ENCODE results near the gene AKAP1. TPM values are rescaled to one million over a fixed set of nuclear protein-coding genes. Genes with fewer than 3 reads are reported as not detected.

AKAP1 gene
- total and polyA plus RNA-seq, 9 donors, result 20.0 to 45.2 (median 30.4) TPM

DNA sequence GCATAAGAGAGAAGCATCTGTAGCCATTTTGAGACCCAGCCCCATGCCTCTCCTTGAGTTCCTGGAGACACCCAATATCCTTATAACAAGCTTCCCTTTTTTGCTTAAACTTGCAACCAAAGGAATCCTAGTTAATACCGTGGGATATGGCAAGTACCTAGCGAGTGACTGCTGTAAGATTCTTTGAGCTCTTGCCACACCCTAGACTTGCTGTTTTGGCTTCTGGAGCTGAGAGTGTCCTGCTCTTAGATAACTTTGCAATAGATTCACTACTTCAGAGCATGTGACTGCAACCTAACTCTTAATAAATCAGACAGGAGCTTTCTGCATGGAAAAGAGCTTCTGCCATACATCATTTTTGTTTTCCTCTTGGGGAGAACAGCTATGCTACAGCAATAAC, 58.3 kb downstream of the AKAP1 start:
- intact Hi-C loops (cut with DNase I), result no loop called here
- no peak for DNase-seq
- H3K36me3 ChIP-seq, result no peaks in the 10 kb centered on the region
- 54 to 77% (median 72%) methylated on average over 2 of the region's 2 CpGs for WGBS, 3 donors
- no peaks in the 10 kb centered on the region for H3K27me3 ChIP-seq
- H3K4me1 ChIP-seq (ENCODE audit: insufficient read depth), result no peaks in the 10 kb centered on the region
- no peak overlapping the region for H3K27ac ChIP-seq
- no peaks in the 10 kb centered on the region for H3K9me3 ChIP-seq
- TF ChIP-seq POLR2A (IDR thresholded peaks at IDR 0.05), result no peak
- TF ChIP-seq, protein P1, sequence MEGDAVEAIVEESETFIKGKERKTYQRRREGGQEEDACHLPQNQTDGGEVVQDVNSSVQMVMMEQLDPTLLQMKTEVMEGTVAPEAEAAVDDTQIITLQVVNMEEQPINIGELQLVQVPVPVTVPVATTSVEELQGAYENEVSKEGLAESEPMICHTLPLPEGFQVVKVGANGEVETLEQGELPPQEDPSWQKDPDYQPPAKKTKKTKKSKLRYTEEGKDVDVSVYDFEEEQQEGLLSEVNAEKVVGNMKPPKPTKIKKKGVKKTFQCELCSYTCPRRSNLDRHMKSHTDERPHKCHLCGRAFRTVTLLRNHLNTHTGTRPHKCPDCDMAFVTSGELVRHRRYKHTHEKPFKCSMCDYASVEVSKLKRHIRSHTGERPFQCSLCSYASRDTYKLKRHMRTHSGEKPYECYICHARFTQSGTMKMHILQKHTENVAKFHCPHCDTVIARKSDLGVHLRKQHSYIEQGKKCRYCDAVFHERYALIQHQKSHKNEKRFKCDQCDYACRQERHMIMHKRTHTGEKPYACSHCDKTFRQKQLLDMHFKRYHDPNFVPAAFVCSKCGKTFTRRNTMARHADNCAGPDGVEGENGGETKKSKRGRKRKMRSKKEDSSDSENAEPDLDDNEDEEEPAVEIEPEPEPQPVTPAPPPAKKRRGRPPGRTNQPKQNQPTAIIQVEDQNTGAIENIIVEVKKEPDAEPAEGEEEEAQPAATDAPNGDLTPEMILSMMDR (IDR thresholded peaks at IDR 0.05), result no peak
- no peak for TF ChIP-seq EP300 (IDR thresholded peaks at IDR 0.05)
- no peak overlapping the region for H3K4me3 ChIP-seq

DNA sequence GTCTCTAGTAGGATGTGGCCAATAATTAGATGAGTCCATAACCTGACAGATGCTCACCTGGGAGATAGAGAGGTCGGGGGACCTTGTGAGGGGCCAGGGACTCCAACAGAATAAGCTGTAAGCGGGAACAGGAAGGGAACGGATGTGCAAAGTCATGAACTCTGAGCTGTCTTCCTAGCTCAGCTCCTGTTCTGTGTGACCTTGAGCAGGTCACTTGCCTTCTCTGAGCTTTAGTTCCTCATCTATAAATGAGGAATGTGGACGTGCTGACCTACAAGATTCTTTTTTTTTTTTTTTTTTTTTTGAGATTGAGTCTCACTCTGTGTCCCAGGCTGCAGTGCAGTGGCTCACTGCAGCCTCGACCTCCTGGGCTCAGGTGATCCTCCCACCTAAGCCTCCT, 58.9 kb downstream of the AKAP1 start:
- Histone ChIP-seq H3K4me3 (no peak overlapping the region), H3K4me1 (ENCODE audit: insufficient read depth) (no peaks in the 10 kb centered on the region), H3K9me3 (no peaks in the 10 kb centered on the region), H3K36me3 (no peaks in the 10 kb centered on the region), H3K27ac (no peak overlapping the region), H3K27me3 (no peaks in the 10 kb centered on the region)
- no peak for DNase-seq
- 86 to 90% (median 87%) methylated on average over 5 of the region's 5 CpGs for WGBS, 3 donors
- intact Hi-C loops (cut with DNase I), result no loop called here
- TF ChIP-seq EP300 (IDR thresholded peaks at IDR 0.05) (no peak), POLR2A (IDR thresholded peaks at IDR 0.05) (no peak)
- TF ChIP-seq, protein P1 (IDR thresholded peaks at IDR 0.05), result no peak

DNA sequence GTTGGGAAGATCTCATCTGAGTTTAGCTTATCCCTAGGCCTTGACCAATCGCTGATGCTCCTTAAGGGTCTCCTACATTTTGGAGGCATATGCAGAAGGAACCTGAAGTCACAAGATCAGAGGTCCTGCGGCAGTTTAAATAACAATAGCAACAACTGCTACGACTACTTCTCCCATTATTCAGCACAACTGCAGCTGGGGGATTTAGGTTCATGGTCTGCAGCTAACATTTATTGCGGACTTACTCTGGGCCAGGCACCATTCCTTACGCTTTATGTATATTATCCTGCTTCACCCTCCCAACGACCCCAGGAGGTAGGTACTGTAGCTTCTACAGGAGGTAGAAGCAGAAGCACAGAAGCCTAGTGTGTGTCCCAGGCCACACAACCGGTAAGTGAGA, 59.5 kb downstream of the AKAP1 start:
- TF ChIP-seq, protein P1 (IDR thresholded peaks at IDR 0.05), result no peak
- TF ChIP-seq POLR2A (IDR thresholded peaks at IDR 0.05) (no peak), EP300 (IDR thresholded peaks at IDR 0.05) (no peak)
- WGBS, 3 donors, result 77 to 86% (median 79%) methylated on average over 7 of the region's 7 CpGs

DNA sequence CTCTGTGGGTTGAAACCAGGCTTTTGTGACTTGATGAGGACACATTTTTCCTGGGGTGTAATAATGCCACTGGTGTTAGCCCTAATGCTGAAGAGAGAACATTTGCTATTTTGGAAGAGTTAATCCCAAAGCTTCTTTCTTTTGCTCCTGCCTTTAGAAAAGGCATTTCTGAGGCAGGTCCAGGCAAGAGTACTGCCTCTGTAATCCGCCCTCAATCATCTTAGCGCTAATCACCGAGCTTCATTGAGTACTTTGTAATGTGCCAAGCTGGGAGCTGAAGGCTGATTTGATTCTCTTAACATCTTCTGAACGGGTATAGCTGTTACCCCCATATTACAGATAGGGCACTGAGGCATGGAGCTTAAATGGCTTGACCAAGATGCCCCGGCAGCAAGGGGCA, 60.3 kb downstream of the AKAP1 start:
- Histone ChIP-seq H3K27ac (no peak overlapping the region), H3K4me3 (no peak overlapping the region), H3K36me3 (no peaks in the 10 kb centered on the region), H3K9me3 (no peaks in the 10 kb centered on the region), H3K27me3 (no peaks in the 10 kb centered on the region), H3K4me1 (ENCODE audit: insufficient read depth) (no peaks in the 10 kb centered on the region)
- 89 to 91% (median 91%) methylated on average over 5 of the region's 5 CpGs for whole genome bisulfite sequencing, 3 donors
- DNase-seq, result no peak
- TF ChIP-seq, protein P1 (IDR thresholded peaks at IDR 0.05), result no peak
- TF ChIP-seq POLR2A (IDR thresholded peaks at IDR 0.05) (no peak), EP300 (IDR thresholded peaks at IDR 0.05) (no peak)
- intact Hi-C loops (cut with DNase I), result no loop called here

More for the DNA sequence above, 59.5 kb downstream of the AKAP1 start:
- no peak for DNase-seq
- Histone ChIP-seq H3K4me3 (no peak overlapping the region), H3K27ac (no peak overlapping the region), H3K4me1 (ENCODE audit: insufficient read depth) (no peaks in the 10 kb centered on the region), H3K36me3 (no peaks in the 10 kb centered on the region), H3K9me3 (no peaks in the 10 kb centered on the region), H3K27me3 (no peaks in the 10 kb centered on the region)
- intact Hi-C loops (cut with DNase I), result no loop called here

Measured in ovary (tissue), 9 donors.